Measurements from ENCODE around the gene LUZP1. TPM values are rescaled to one million over a fixed set of nuclear protein-coding genes. Genes with fewer than 3 reads are reported as not detected.
A peak's percentile ranks its signal among the peaks of the same experiment; 100 is the strongest.
"Not testable (repeated sequence)": the region's sequence is repeated elsewhere in the genome, so short reads cannot be mapped to it uniquely, and the experiment has no call there.

The LUZP1 gene
- 13.2 TPM for polyA plus RNA-seq

DNA sequence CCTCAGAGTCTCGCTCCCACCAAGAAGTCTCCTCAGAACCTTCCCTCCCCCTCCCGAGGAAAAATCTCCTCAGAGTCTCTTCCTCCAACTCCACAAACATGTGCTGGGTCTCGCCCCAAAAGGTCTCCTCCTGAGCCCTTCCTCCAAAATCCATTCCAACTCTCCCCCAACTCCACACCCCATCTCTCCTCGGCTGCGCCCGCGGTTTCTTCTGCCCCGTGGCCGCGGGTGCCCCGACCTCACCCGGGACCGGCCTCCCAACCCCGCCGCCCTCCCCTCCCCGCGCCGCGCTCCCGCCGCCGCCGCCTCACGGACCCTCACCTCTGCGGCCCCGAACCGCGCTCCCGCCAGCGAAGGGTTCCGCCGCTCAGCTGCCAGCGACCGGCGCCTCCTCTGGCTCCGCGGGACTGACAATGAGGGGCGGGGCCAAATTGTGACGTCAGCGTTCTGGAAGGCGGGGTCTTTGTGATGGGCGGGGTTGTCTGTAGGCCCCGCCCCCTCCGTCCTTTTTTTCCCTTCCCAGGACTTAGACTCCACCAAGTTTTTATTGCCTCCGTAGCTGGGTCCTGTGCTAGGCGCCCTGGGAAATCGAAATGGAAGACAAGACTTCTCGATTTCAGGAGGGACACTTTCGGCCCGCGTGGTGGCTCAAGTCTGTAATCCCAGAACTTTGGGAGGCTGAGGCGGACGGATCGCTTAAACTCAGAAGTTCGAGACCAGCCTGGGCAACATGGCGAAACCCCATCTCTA, at the start of gene LUZP1:
Gene LUZP1 (minus strand): TSS at position 412 of the 750 bp plus-strand sequence.
- Mint-ChIP-seq H3K4me3 (peak within 1 kb of the TSS; percentile 86 to 99 (median 92)), H3K27ac (peak within 1 kb of the TSS; percentile 60 to 81 (median 63)), H3K9me3 (no peaks in the 10 kb centered on the region), H3K27me3 (no peaks in the 10 kb centered on the region), H3K4me1 (peaks cover 14 to 24% (median 14%) of the 10 kb centered on the region in 3 donors), H3K36me3 (no peaks in the 10 kb centered on the region)

DNA sequence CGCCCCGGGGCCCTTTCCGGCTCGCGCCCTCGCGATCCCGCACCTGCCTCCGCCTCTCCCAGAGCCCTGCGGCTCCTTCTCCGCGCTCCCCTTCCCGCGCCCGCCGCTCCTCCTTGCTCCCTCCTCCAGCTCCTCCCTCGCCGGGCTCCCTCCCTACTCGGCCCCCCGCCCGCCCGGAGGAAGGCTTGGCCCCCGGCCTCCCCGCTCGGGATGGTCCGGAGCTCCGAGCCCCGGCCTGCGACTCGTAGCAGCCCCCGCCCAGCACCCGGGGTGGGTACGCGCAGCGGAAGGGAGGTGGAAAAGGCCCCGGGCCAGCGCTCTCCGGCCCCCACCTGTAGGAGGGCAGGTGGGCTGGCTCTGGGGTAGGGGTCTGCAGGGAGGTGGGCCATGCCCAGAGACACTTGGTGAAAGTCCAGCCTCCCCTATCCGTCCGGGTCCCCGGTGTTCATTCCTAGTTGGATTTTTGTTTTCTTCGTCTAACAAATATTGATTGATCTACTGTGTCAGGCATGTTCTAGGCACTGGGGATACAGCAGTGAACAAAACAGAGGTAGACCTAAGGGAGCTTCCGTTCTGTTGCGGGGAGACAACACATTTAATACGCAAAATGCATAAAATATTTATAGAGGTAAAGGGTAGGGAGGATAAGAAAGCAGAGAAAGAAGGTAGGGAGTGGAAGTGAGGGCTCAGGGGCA, 48.9 kb upstream of the LUZP1 start, which contains the start of gene HTR1D:
Gene HTR1D (minus strand): TSS at position 82 of the 695 bp plus-strand sequence. CDS start 23,283 bp downstream, outside the sequence.
- peaks cover 0 to 2% (median 0%) of the 10 kb centered on the region in 3 donors for H3K9me3 Mint-ChIP-seq

GRCh38 chr1:23216771-23217420, 48.2 kb upstream of the LUZP1 start:
- Mint-ChIP-seq H3K27me3 (peaks cover 59% of the 10 kb centered on the region), H3K9me3 (peaks cover 0 to 2% (median 0%) of the 10 kb centered on the region in 3 donors), H3K4me3 (peak overlapping the region in 1 of 4 donors; percentile 29), H3K27ac (no peak overlapping the region), H3K4me1 (peaks cover 0 to 7% (median 0%) of the 10 kb centered on the region in 3 donors), H3K36me3 (no peaks in the 10 kb centered on the region)

More for the DNA sequence above, 48.9 kb upstream of the LUZP1 start, which contains the start of gene HTR1D:
- H3K27ac Mint-ChIP-seq = no peak within 1 kb of the TSS
- H3K36me3 Mint-ChIP-seq = no peaks in the 10 kb centered on the region
- peak within 1 kb of the TSS in 3 of 4 donors; percentile 29 to 67 (median 35) for H3K4me3 Mint-ChIP-seq
- H3K4me1 Mint-ChIP-seq = peaks cover 0 to 7% (median 0%) of the 10 kb centered on the region in 3 donors
- peaks cover 58% of the 10 kb centered on the region for H3K27me3 Mint-ChIP-seq

DNA sequence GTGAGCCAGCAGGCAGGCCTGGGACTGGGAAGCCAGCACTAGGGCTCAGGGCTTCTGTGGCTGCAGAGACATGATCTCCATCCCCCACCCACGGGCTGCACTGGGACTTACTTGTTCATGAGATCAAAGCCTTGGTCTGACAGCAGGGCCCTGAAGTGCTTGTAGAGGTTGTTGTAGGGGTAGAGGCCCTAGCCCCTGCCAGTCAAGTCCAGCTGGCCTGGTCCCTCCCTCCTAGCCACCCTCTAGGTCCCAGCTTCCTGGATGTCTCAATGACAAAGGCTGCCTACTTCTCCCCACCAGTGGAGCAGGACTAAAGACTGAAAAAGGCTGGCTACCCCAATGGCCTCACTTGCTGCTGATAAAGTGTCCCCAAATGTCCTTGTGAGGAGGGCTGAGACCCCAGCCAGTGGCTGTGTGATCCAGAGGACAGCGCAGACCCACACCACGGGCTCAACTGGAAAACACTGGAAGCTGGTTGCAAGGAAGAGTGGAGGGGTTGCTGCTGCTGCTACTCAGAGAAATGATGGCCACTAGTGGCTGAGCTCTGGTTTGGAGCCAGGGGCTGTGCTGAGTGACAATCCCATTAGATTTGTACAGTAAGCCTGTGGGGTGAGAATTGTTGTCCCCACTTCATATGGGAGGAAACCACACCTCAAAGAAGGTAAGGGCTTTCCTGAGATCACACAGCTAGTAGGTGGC, 47.2 kb upstream of the LUZP1 start:
- peak overlapping the region in 2 of 4 donors; percentile 29 to 34 for H3K4me3 Mint-ChIP-seq
- H3K27ac Mint-ChIP-seq = no peak overlapping the region
- H3K36me3 Mint-ChIP-seq = no peaks in the 10 kb centered on the region

GRCh38 chr1:23215291-23215690, 46.6 kb upstream of the LUZP1 start:
- H3K9me3 Mint-ChIP-seq = peaks cover 0 to 2% (median 0%) of the 10 kb centered on the region in 3 donors

More for the DNA sequence above, 47.2 kb upstream of the LUZP1 start:
- H3K9me3 Mint-ChIP-seq = peaks cover 0 to 2% (median 0%) of the 10 kb centered on the region in 3 donors
- H3K4me1 Mint-ChIP-seq = peaks cover 0 to 7% (median 0%) of the 10 kb centered on the region in 3 donors
- peaks cover 61% of the 10 kb centered on the region for H3K27me3 Mint-ChIP-seq

DNA sequence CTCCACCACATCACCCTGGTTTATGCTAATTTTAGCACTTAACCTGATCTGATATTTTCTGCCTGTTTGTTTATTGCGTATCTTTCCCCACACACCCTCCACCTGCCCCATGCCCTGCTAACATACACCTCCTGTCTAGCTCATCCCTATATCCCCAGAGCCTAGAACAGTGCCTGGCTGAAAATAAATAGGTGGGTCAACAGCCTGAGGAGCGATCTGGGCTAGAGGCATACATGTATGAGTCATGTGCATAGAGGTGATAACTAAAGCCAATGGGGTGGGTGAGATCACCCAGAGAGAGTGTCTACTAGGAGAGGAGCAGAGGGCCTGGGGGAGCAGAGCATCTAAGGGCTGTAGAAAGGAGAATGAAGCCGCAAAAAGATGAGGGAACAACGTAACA, 46.0 kb upstream of the LUZP1 start:
- Mint-ChIP-seq H3K9me3 (peaks cover 0 to 2% (median 0%) of the 10 kb centered on the region in 3 donors), H3K36me3 (no peaks in the 10 kb centered on the region), H3K27ac (no peak overlapping the region), H3K27me3 (peaks cover 58% of the 10 kb centered on the region), H3K4me1 (peaks cover 0 to 7% (median 0%) of the 10 kb centered on the region in 3 donors), H3K4me3 (no peak overlapping the region)

More at GRCh38 chr1:23215291-23215690, 46.6 kb upstream of the LUZP1 start:
- Mint-ChIP-seq H3K4me3 (no peak overlapping the region), H3K27me3 (peaks cover 58% of the 10 kb centered on the region), H3K27ac (no peak overlapping the region), H3K4me1 (peaks cover 0 to 7% (median 0%) of the 10 kb centered on the region in 3 donors), H3K36me3 (no peaks in the 10 kb centered on the region)

- no peaks in the 10 kb centered on the region for H3K36me3 Mint-ChIP-seq
- H3K4me1 Mint-ChIP-seq = peaks cover 0 to 4% (median 0%) of the 10 kb centered on the region in 3 donors
- peaks cover 39% of the 10 kb centered on the region for H3K27me3 Mint-ChIP-seq
- no peaks in the 10 kb centered on the region for H3K9me3 Mint-ChIP-seq
- peak overlapping the region in 1 of 4 donors; percentile 76 for H3K4me3 Mint-ChIP-seq
- H3K27ac Mint-ChIP-seq = no peak overlapping the region
These were observed 43.3 kb upstream of the LUZP1 start for GRCh38 chr1:23211955-23212354.

DNA sequence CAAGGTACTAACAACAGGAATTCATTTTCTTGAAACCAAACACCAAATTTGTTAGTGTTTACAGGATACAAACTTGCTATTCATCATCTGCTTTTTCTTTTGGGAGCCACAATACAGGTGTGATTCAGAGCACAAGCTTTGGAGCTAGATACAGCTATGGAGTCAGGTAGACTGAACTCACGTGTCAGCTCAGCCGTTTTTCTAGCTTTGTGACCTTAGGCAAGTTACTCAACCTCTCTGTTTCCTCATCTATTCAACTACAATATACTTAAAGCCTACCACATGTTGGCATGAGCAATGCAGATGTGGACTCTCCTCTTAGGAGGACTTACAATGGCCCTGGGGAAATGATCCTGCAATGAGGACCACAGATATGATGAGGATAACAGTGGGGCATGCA, 42.3 kb upstream of the LUZP1 start:
- H3K36me3 Mint-ChIP-seq = no peaks in the 10 kb centered on the region
- no peaks in the 10 kb centered on the region for H3K9me3 Mint-ChIP-seq
- H3K27ac Mint-ChIP-seq = no peak overlapping the region
- H3K27me3 Mint-ChIP-seq = peaks cover 43% of the 10 kb centered on the region
- H3K4me1 Mint-ChIP-seq = no peaks in the 10 kb centered on the region
- peak overlapping the region in 1 of 4 donors; percentile 2 for H3K4me3 Mint-ChIP-seq

GRCh38 chr1:23210351-23210785, 41.7 kb upstream of the LUZP1 start:
- Mint-ChIP-seq H3K36me3 (no peaks in the 10 kb centered on the region), H3K4me1 (no peaks in the 10 kb centered on the region), H3K27ac (no peak overlapping the region), H3K27me3 (peaks cover 43% of the 10 kb centered on the region), H3K4me3 (no peak overlapping the region), H3K9me3 (no peaks in the 10 kb centered on the region)

DNA sequence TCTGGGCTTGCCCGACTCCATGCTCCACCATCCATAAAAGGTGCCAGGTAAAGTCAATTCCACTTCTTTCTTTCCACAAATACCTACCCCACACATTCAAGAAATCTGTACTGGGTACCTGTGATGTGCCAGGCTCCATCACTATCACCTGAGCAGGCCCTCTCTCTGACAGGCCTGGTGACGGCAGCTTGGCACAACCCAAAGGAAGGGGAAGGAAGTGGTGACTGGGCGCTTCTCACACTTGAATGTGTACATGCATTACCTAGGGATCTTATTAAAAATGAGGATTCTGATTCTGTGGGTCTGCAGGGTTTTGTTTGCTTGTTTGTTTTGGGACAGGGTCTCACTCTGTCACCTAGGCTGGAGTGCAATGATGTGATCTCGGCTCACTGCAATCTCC, 41.1 kb upstream of the LUZP1 start:
- H3K4me3 Mint-ChIP-seq = no peak overlapping the region
- no peaks in the 10 kb centered on the region for H3K9me3 Mint-ChIP-seq
- H3K27ac Mint-ChIP-seq = no peak overlapping the region
- no peaks in the 10 kb centered on the region for H3K4me1 Mint-ChIP-seq
- peaks cover 40% of the 10 kb centered on the region for H3K27me3 Mint-ChIP-seq
- no peaks in the 10 kb centered on the region for H3K36me3 Mint-ChIP-seq

DNA sequence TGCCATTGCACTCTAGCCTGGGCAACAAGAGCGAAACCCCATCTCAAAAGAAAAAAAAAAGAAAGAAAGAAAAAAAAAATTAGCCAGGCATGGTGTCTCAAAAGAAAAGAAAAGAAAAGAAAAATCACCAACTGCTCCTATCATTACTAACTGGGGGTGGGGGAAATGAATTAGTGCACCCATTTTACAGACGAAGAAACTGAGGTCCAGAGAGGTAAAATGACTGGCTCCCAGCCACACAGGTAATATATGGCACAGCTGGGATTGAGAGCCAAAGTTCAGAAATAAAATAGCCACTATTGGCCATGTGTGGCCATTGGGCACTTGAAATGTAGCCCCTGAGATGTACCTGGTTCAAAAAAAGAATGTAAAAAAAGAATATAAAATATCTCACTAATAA, 39.9 kb upstream of the LUZP1 start:
- no peaks in the 10 kb centered on the region for H3K4me1 Mint-ChIP-seq
- peaks cover 33% of the 10 kb centered on the region for H3K27me3 Mint-ChIP-seq
- no peaks in the 10 kb centered on the region for H3K9me3 Mint-ChIP-seq
- no peaks in the 10 kb centered on the region for H3K36me3 Mint-ChIP-seq
- H3K4me3 Mint-ChIP-seq = no peak overlapping the region
- no peak overlapping the region for H3K27ac Mint-ChIP-seq

GRCh38 chr1:23207733-23208132, 39.1 kb upstream of the LUZP1 start:
- H3K27ac Mint-ChIP-seq, H3K4me3 Mint-ChIP-seq: not testable (repeated sequence)

DNA sequence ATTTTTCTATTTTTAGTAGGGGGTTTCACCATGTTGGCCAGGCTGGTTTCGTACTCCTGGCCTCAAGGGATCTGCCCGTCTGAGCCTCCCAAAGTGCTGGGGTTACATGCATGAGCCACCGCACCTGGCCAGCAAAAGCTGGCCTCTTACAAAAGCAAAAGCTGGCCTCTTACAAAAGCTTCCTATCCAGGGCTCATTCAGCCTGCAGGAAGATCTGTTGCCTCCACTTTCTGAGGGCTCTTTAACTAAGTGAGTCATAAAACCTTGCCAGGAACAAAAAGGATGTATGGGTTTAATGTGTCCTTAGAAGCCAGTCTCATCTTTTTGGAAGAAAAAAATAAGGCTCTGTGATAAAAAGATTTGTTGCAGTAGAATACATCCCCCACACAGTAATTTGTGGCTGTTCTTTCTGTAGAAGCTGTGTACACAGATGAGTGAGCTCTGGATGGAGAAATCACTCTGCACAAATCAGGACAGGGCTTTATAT, 33.6 kb upstream of the LUZP1 start:
- Mint-ChIP-seq H3K27ac (no peak overlapping the region), H3K9me3 (no peaks in the 10 kb centered on the region), H3K4me1 (no peaks in the 10 kb centered on the region), H3K27me3 (peaks cover 12% of the 10 kb centered on the region), H3K4me3 (no peak overlapping the region), H3K36me3 (peaks cover 3% of the 10 kb centered on the region)

More at GRCh38 chr1:23207733-23208132, 39.1 kb upstream of the LUZP1 start:
- H3K27me3 Mint-ChIP-seq = peaks cover 27% of the 10 kb centered on the region
- not testable (repeated sequence) for H3K4me1 Mint-ChIP-seq, H3K36me3 Mint-ChIP-seq, H3K9me3 Mint-ChIP-seq

DNA sequence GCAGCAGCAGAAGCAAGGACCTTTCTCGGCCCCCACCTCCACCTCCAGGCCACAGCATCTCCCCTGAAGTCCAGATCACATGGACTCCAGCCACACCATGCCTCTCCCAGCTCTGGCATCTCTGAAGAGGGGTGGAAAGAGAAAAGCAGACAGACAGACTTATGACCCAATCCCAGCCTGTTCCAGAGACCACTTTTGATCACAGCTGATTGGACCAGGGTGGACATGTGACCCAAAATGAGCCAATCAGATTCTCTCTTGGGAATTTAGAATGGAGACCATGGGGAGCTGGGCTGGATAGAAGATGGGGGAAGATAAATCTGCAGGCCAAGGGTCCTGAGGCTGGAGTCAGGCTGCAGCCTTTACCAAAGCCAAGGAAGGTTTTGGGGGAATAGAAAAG, 32.2 kb upstream of the LUZP1 start:
- Mint-ChIP-seq H3K27ac (no peak overlapping the region), H3K4me1 (no peaks in the 10 kb centered on the region), H3K27me3 (peaks cover 2% of the 10 kb centered on the region), H3K36me3 (peaks cover 3% of the 10 kb centered on the region), H3K4me3 (no peak overlapping the region), H3K9me3 (no peaks in the 10 kb centered on the region)
